Suprapubic skin (tissue), 3 donors: ENCODE data around the gene ZDHHC11B.

Source experiments
- EP300 ChIP-seq: sonication (generic); formaldehyde crosslinking; IDR thresholded peaks from one replicate; pipeline ENCODE4 v1.6.1; 2017; ENCODE audit warnings: antibody characterized with exemption
- TF ChIP-seq, protein P1 (sequence below), 2 donors: fragments of 200-600 bp in 1 of 2; fragments of 450-650 bp in 1 of 2; sonication (generic) in 1 of 2; IDR thresholded peaks; one replicate each; pipeline ENCODE4 v1.5.1; 2016 to 2019; ENCODE audit warnings: antibody characterized with exemption in 2 of 2, mild to moderate bottlenecking in 1 of 2, moderate library complexity in 1 of 2

GRCh38 chr5:766666-767431 is 17.7 kb downstream of the ZDHHC11B start:
- no peak for TF ChIP-seq EP300
- TF ChIP-seq, protein P1, sequence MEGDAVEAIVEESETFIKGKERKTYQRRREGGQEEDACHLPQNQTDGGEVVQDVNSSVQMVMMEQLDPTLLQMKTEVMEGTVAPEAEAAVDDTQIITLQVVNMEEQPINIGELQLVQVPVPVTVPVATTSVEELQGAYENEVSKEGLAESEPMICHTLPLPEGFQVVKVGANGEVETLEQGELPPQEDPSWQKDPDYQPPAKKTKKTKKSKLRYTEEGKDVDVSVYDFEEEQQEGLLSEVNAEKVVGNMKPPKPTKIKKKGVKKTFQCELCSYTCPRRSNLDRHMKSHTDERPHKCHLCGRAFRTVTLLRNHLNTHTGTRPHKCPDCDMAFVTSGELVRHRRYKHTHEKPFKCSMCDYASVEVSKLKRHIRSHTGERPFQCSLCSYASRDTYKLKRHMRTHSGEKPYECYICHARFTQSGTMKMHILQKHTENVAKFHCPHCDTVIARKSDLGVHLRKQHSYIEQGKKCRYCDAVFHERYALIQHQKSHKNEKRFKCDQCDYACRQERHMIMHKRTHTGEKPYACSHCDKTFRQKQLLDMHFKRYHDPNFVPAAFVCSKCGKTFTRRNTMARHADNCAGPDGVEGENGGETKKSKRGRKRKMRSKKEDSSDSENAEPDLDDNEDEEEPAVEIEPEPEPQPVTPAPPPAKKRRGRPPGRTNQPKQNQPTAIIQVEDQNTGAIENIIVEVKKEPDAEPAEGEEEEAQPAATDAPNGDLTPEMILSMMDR (IDR thresholded peaks at IDR 0.05): no peak
